Activated gamma-delta T cell treated with anti-CD3 and anti-CD28 coated beads, Interleukin-2, amount 50 U/mL, for 16 hours (primary cell): ENCODE results near the gene MPP2.
"Not testable (repeated sequence)": the region's sequence is repeated elsewhere in the genome, so short reads cannot be mapped to it uniquely, and the experiment has no call there.

Experiments used
- DNase-seq: peaks from one replicate; pipeline ENCODE4 v3.0.0-alpha.2; 2020; ENCODE audit warnings: low read depth

Gene MPP2

DNA sequence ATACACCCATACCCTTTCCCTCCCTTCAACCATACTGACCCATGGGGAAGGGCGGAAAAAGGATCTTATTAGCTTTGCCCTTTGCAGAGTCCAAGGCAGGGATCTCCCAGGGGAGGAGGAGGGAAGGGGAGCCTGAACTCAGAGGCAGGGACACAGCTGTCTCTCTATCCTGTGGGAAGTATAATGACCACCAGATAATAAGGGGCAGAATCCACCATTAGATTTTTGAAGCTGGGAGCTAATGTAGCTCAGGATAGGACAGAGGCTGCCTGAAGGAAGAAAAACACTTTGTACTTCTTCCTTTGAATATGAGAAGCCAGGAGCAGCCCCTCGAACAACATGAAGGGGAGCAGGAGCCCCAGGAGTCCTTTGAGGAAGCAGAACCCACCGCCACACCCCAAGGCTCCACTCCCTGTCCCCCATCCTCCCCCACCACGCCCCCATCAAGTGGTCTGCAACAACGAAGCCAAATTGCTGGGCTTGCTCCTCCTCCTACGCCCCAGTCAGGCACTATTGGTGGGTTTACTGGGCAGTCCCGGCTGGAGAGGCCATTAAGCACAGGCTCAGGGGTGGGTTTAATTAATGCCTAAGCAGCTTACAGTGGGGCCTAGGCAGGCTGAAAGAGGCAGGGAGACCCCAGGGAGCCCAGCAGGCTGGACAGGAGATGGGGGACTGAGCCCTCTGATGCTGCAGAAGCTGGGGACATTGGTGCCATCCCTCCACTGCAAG, 5.3 kb downstream of the MPP2 start:
- DNase-seq = no peak

DNA sequence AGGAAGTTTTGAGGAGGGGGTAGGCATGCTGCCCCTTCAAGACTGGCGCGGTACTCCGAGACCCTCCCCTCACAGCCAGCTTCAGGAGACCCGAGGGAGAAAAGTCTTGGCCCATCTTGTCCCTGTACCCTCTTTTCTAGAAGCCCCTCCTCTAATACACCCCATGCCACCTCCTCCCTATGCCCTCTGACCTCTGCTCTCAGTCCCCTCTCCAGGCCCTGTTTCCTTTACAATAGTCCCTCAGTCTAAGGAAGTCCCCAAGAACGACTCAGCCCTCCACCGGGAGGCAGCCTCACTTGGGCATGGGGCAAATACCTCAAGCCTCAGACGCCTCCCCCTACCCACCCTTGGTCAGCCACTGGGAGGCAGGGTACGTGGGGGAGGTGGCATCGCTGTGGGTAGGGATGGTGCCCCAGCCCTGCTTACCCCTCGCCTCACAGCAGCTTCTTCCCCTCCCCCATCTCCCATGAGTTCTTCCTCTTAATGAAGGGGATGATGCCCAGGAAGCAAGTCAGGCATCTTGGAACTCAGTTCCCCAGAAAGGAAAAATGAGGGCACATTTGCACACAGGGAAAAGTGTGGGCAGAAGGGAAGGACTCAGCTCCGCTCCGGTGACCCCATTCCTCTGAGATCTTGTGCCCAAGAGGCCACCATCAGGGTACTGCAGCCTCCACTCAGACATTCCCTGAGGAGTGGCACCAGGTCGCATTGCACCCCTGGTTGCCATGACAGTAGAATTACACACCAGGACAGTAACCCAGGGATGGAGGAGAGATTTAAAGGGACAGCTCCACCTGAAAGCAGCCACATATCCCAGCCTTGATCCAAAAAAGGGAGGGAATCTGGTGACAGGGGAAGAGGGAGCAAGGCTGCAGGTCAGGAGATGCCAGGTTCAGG, 6.2 kb downstream of the MPP2 start:
- no peak for DNase-seq

DNA sequence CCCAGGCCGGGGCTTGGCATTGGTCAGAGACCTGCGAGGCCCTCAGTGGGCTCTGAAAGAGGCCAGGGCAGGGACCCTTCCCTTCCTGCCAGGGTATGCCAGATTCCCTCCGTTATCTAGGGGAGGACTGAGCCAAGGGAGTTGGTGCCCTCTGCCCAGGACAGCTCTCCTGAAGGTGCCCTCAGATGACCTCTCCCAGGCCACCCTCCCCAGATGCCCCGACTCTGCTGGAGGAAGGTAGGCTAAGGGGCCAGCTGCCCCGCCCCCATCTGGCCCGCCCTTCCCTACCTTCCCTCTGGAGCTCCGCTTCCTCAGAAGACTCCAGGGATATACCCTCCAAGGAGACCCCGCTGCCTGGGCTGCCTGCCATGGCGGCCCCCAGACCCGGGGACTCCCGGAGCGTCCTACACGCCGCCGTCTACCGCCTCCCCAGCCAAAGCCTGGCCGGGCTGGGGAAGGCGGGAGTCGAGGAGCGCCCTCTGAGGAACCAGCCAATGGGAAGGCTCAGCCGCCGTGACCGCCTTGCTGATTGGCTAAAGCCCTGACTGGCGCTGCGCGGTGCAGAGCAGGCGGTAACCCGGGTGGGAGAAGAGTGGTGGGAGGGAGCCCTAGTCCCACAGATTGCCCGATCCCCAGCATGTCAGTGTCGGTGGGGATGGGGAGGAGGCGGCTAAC, 7.0 kb downstream of the MPP2 start:
- DNase-seq = peak; percentile 62

DNA sequence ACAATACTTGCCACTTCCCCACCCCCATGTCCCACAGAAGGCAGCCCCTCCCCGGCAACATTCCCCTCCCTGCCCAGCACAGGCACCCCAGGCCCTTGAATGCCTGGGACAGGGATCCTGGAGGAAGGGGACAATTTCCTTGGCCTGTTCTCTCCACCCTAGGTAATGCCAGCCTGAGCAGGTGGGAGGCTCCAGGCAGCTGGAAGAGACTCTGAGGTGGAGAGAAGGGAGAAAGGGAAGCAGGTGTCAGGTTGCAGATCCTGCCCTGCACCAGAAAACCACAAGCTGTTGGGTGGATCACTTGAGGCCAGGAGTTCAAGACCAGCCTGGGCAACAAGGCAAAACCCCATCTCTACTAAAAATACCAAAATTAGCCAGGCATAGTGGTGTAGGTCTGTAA, 8.9 kb downstream of the MPP2 start:
- no peak for DNase-seq

DNA sequence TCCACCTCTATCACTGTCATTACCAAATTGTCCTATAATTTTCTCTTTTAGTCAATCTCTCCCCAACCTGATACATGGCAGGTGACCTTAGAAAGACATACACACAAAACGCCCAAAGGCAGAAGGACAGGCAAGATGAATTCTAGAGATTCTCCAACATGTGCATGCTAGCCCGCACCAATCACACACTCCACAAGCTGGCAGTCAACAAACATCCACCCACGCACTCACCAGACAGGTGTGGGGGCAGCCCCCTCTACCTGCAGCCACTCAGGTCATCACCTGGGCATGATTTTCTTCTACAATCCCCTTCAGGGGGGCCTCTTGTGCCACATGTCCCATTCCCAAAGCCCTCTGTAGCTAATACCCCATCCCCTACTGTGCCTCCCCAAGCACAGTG, 9.5 kb downstream of the MPP2 start:
- DNase-seq = no peak

DNA sequence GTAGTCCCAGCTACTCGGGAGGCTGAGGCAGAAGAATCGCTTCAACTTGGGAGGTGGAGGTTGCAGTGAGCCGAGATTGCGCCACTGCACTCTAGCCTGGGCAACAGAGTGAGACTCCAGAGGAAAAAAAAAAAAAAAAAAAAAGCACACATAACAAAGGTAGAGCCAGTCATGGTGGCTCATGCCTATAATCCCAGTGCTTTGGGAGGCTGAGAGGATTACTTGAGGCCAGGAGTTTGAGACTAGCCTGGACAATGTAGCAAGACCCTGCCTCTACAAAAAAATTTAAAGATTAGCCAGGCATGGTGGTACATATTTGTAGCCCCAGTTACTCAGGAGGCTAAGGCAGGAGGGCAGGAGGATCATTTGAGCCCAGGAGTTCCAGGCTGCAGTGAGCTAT, 12.8 kb downstream of the MPP2 start:
- not testable (repeated sequence) for DNase-seq

DNA sequence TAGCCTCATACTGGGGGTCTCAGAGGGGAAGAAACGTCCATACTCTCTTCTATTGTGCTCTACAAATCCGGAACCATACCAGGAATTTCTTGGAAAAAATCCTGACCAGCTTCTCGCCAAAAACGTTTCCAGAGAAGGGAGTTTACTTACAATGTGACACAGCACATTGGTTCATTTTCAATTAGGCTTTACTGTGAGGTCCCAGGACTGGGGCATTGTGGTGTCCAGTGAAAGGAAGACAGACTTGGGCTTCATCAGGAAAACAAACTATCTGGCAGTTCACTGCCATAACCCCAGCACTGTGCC, 14.7 kb downstream of the MPP2 start:
- DNase-seq = no peak

DNA sequence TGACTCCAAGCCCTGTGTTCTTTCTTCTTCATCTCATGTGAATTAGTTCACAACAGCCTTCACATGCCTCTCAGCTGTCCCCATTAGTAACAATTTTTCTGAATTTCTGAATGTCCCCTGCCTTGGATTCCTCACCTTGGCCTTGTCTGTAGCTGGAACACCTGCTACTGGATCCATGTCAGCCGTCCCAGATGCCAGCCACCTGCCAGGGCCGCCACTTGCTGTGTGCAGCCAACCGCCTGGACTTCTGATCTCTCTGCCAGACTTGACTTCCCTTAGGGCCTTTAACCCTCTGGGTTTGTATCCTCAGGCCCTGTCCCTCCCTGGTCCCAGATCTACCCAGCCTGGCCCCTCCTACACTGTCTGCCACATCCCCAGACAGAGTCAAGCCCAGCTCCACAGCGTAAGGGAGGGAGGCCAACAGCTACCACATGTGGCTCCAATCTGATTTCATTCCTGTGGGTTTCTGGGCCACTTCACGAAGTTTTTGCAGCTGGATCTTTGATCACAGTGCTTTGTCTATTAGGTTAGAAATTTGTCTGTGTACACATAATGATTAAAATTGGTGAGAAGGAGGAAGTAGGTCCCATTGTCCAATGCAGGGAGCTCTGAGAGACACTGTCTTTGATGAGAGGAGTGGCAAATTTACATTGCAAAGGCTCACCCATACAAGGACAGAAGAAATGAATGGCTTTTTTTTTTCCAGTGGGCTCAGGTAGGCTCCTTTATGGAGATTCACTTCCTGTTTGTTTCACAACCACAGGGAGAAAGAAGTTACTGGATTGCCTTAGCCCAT, 15.3 kb downstream of the MPP2 start:
- DNase-seq = no peak

DNA sequence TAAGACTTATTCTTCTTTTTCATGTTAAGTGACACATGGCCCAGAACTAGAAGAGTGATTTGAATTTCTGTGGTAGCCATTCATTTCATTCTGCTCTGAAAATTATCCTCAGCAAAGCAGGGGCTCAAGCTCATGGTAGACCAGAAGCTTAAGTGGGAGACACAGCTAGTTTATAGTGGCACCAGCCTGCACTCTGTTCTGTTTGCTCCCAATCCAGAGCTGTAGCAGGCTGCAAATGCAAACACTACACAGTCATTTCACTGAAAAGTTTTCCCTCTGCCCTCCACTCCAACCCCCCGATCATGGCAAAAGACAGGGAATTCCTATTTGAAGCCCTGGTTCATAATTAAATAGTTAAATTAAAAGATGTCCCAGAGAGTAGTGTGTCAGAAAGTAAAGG, 17.1 kb downstream of the MPP2 start:
- no peak for DNase-seq

DNA sequence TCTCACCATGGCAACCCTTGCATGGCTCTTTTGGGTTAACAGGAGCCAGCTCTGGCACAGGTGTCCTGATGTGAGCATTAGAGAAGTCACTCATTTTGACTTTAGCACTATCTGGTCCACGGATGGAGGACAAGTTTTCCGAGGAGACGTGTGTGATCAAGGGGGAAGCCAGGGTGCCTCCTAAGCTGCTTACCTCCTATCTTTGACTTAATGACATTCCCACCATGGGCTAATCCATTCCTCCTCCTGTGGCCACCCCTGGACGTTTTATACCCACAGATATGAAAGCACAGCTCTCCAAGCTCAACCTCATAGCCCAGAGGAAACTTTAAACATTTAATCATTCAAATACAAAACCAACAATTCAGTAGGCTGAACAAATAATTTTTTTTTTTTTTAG, 18.8 kb downstream of the MPP2 start:
- DNase-seq = no peak

DNA sequence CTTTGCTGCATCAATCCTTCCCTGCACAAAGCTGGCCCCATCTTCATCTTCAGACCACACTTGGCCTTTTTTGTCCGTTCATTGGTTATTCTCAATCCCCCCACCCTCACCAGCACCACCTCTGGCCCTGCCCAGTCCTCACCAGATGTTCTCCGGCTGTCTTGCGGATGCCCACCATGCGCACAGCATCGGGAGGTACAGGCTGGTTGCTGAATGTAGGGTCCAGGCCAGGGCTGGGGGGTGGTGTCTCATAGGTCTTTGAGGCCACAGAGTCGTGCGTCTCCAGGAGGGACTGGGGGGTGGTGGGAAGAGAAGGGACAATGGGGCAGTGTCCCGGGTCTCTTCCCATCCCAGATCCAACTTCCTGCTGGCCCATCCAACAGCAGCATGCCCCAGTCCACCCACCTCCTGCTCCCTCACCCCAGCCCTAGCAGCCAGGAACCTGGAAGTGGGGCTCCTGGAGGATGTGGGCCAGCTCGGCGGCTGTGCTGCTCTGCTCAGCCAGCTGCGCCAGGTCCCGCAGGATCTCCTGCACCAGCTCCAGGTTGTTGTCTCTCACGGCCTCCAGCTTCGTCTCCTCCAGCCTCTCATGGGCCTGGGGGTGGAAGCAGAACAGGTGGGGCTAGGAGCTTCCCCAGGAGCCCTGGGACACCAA, 24.4 kb downstream of the MPP2 start:
- no peak for DNase-seq

DNA sequence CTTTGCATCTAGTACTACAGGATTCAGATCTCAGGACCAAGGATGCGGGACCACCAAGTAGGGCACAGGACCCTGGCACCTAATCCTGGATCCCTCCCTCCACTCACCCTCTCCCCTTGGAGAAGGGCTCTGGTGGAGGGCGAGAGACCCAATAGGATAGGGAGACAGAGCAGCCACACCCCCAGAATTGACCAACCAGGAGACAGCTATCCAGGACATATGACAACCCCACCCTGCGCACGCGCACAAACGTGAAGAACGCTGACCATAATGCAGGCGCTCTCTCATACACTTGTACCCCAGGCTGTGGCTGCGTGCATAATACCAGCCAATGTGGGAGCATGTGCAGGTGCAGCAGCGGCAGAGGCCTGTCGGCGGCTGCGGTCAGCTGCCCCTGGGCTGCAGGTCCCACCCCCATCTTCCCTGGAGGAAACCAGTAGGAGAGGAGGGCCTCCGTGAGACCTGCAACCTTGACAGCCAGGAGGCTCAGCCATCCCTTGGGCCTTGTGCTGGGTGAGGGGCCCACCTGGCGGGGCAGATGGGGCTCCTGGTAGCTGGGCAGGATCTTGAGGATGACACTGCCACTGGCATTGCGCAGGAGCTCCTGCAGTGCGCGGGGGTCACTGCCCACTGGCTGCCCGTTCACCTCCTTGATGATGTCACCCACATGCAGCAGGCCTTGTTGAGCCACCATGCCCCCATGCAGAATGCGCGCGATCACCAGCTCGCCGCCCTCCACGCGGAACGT, 25.4 kb downstream of the MPP2 start:
- DNase-seq = no peak

DNA sequence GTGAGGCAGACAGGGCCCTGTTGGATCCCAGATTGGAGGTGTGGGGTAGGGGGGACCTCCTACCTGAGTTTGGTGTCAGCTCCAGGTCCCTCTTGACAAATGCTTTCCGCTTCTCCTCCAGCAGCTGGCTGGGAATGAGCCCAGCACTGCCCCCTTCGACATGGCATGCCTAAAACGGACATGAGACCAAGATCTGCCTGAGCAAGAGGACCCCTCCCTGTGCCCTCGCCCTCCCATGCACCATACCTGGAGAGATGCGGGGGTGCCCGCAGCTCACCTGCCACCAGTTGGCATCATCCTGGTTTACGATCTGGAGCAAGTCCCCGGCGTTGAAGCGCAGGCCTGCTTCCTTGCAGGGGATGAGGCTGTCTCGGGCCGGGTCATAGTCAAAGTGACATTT, 26.2 kb downstream of the MPP2 start:
- DNase-seq = no peak

DNA sequence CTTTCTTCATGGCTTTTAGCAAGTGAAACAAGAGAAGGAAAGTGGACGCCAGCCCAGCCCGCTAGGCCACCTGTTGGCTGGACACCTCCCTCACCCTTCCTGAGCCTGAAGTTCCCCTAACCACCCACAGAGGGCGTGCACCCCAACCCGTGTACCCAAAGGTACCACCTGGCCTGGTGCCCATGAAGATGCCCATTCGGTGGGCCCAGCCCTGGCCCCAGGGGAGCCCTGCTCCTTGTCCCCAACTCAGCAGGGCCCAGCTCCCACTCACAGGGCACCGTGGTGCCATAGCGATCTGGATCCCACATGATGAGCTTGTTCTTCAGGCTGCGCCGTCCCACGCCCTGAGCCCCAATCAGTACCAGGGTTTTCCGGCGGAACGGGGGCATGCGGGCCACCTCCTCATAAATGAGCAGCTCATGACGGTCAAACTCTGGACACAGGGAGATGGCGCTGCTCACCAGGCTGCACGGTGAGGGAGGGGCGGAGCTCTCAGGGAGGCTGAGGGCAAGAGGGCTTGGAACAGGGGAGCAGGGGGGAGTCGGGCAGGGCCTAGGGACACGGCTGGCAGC, 26.8 kb downstream of the MPP2 start:
- DNase-seq = no peak

DNA sequence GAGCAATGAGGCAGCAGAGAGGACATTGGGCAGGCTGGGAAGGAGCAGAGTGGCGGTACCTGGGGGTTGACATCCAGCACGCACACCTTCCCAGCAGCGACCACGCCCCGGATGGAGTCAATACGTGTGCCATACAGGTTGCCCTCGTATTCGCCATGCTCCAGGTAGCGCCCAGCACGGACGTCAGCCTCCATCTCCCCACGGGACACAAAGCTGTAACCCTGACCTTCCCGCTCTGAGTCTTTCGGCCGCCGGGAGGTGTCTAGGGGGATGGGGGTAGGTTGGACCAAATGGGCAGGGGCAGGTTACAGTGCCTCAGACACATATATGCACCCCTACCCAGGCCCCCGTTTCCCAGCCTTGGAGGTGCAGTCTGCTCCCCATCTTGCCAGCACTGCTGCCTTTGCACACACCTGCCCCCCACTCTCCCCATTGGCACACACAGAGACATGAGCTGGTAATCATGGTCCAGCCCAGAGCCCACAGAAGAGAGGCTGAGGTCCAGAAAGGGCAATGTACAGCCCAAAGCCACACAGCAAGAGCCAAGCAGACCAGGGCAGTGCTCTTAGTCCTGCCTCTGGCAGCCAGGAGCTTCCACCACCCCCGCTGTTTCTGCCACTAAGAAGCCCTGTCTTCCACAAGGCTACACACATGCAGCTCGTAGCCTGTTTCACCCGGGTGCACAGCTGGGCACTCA, 27.5 kb downstream of the MPP2 start:
- no peak for DNase-seq

DNA sequence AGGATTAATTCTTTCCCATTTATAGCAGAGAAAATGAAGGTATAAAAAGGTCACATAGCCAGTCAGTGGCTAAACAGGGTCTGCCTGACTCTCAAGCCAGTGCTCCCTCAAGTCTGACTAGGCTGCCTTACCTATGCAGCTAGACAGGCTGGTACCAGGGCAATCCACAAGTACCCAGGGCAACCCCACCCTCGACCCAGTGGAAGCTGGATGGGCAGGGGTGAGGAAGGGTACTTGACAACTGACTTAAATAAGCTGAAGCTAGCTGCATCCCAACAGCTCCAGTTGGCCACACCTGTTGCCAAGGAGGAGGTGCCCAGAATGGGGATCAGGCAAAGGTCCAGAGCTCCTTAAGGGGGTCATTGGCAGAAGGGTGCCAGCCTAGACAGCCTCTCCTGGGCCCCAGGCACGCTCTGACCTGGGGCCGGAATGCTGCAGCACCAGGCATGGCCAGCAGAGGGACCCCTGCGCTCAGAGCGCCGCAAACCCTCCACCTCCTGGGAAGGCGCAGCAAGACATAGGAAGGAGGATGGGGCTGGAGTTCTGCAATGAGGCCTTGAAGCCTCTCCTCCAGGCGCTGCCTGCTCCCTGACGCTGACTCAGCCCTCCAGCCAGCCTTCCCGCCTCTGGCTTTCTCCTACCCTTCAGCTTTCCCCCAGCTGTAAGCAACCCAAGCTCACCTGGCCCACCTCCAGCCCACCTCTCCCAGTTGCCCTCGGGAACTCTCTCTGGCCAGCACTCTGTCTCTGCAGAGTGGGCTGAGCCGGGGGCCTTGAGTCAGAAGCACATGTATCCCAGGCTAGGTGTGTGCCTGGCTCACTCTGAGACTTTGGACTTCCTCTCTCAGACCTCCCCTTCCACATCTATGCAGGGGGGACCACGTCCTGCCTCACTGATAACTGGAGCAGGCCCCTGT, 28.8 kb downstream of the MPP2 start:
- DNase-seq = peak; percentile 41

DNA sequence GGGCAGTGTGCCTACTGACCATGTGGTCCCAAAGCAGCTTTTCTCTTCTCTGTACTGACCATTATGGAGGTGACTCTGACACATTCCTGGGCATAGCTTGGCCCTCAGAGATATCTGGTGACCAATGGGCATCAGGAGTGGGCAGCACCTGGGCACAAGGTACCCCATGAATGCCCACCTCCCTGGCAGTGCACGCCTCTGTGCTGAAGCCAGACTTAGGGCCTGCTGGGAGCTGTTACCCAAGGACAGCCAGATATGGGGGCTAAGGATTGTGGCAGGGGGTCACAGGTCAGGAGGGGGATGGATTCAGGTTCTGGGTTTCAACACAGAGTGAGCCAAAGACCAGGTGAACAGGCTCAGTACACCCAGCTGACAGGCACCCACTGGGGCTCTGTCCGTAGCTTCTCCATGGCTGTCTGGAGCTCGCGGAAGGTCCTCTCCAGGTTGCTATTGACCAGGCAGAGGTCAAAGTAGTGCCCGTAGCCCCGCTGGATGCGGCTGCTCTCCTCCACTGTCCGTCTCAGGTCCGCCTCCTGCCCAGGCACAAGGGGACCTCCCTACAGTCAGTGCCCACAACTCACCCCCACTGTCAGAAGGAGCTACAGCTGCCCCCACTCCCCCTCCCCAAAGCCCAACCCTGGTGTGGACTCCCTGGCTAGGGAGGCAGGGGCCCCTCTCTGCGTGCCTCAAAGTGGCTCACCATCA, 29.7 kb downstream of the MPP2 start:
- DNase-seq = no peak

DNA sequence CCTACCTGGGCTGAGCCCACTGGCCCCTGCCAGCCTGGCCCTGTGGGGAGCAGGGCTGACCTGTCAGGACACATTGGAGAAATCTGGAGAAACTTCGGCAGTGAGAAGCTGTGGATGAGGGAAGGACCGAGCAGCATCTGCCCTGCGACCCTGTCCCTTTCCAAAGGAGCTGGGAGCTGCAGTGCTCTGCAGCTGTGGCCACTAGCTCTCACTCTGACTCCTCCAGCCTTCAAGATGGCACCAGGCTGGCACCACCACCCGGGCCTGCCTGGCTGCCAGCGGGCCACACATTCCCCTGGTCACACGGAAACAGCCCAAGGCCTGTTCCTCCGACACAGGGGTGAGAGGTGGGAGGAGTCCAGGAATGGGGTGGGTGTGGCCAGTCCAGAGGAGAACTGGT, 30.3 kb downstream of the MPP2 start:
- no peak for DNase-seq
